ENCODE results near the gene SLIT1. TPM values are rescaled to one million over a fixed set of nuclear protein-coding genes. Genes with fewer than 3 reads are reported as not detected.

SLIT1 gene
- total and polyA plus RNA-seq, 2 of the 8 experiments (the other 6 are each of a cell fraction or from before 2014, with no cell fraction given) = 0.70 to 0.88 TPM

- Histone ChIP-seq H3K4ac (replicated peaks; ENCODE audit: insufficient read length, low read depth, low read length) (no peak overlapping the region), H2BK120ac (replicated peaks; ENCODE audit: low read depth, low read length) (no peak overlapping the region), H3K79me2 (ENCODE audit: control insufficient read depth in 1 of 2, insufficient read depth in 2 of 2, low read length in 2 of 2) (no peaks in the 10 kb centered on the region), H4K91ac (replicated peaks; ENCODE audit: insufficient read length, low read length) (no peak overlapping the region), H3K4me3 (ENCODE audit: extremely low read depth in 1 of 4, insufficient read depth in 2 of 4, low read depth in 3 of 4, low read length in 4 of 4) (no peak overlapping the region), H3K9me3 (ENCODE audit: insufficient read depth in 2 of 2, low read depth in 1 of 2, low read length in 1 of 2) (no peaks in the 10 kb centered on the region), H3K23me2 (ENCODE audit: low read depth, low read length) (no peaks in the 10 kb centered on the region), H4K20me1 (replicated peaks in 1 of 2; ENCODE audit: control insufficient read depth in 1 of 2, insufficient read depth in 2 of 2, low read length in 2 of 2) (no peaks in the 10 kb centered on the region), H2BK5ac (ENCODE audit: low read depth, low read length) (no peak overlapping the region), H2AK5ac (ENCODE audit: low read depth, low read length) (no peak overlapping the region), H2BK15ac (ENCODE audit: low read length) (no peak overlapping the region), H4K8ac (ENCODE audit: extremely low read depth, insufficient read depth, low read length) (peak overlapping the region; percentile 4; the same call in 1 of the 2 replicates), H2BK20ac (ENCODE audit: low read length) (no peak overlapping the region), H3K36me3 (ENCODE audit: control insufficient read depth in 2 of 4, insufficient read depth in 4 of 4, low read length in 3 of 4) (no peaks in the 10 kb centered on the region), H3K14ac (ENCODE audit: insufficient read length) (no peak overlapping the region), H3K9ac (replicated peaks in 1 of 4; ENCODE audit: extremely low read depth in 1 of 4, low read depth in 3 of 4, low read length in 3 of 4) (no peak overlapping the region), H3K23ac (ENCODE audit: insufficient read length) (no peak overlapping the region), H2BK12ac (ENCODE audit: low read depth, low read length) (0 out of 2 replicates have a peak overlapping the region, but pooled peaks have one; percentile 9), H3K27ac (ENCODE audit: low read depth, low read length) (no peak overlapping the region), H3K4me1 (replicated peaks in 1 of 4; ENCODE audit: control insufficient read depth in 3 of 4, insufficient read depth in 4 of 4, low read length in 3 of 4) (peaks cover 0 to 9% (median 4%) of the 10 kb centered on the region in 4 experiments; a peak in 4 of 7 replicates), H3K56ac (replicated peaks; ENCODE audit: insufficient read length, low read depth, low read length) (no peak overlapping the region), H3K4me2 (ENCODE audit: insufficient read depth in 1 of 2, low read depth in 2 of 2, low read length in 2 of 2) (no peak overlapping the region), H4K5ac (ENCODE audit: insufficient read length, low read depth, low read length) (no peak overlapping the region), H3K27me3 (replicated peaks in 1 of 4; ENCODE audit: control insufficient read depth in 3 of 4, extremely low read depth in 1 of 4, insufficient read depth in 3 of 4, low read length in 3 of 4) (no peaks in the 10 kb centered on the region), H3K79me1 (ENCODE audit: low read depth, low read length) (no peaks in the 10 kb centered on the region), H2AFZ (ENCODE audit: low read length) (no peak overlapping the region), H3K18ac (ENCODE audit: extremely low read depth, low read length) (no peak overlapping the region; the same call in 1 of the 2 replicates)
- ChIA-PET POLR2A (ENCODE audit: partially characterized antibody) (no interaction called here), CTCF (ENCODE audit: partially characterized antibody) (interaction anchor here (1.6 to 9.9 kb wide), 4 partner anchors 7 to 192 kb away, joined by 3 to 129 read pairs (median 9); no protein-coding TSS in a partner anchor)
- TF ChIP-seq JUN (IDR thresholded peaks at IDR 0.05; ENCODE audit: low read depth, low read length) (no peak), SRF (IDR thresholded peaks at IDR 0.05; ENCODE audit: low read depth, low read length) (no peak)
- DNase-seq (ENCODE audit: low read depth in 1 of 2, low spot score in 2 of 2) (no peak), FAIRE-seq (no peak)
- 90% methylated on average over 14 of the region's 18 CpGs; no CpG with 5 or more reads in 1 of the 2 experiments for WGBS, 2 experiments (ENCODE audit: extremely low coverage in 1 of 2, insufficient coverage in 1 of 2, insufficient read length in 1 of 2, insufficient replicate concordance in 2 of 2, low coverage in 1 of 2, low lambda C conversion rate in 2 of 2, missing lambda C conversion rate in 1 of 2)
Measured at GRCh38 chr10:97018251-97019212, 167.2 kb downstream of the SLIT1 start.

Data from H1 (cell line).